Right renal cortex interstitium (tissue), 3 donors: ENCODE results near the gene SIAH2. TPM values are rescaled to one million over a fixed set of nuclear protein-coding genes. Genes with fewer than 3 reads are reported as not detected.

Experiments used
- DNase-seq, 3 donors: peaks; one replicate each; pipeline ENCODE4 v3.0.0-alpha.2; 2013; ENCODE audit warnings: low read depth in 3 of 3, low spot score in 2 of 3
- polyA plus RNA-seq, 3 donors: library from polyadenylated mRNA; unstranded; fragments of 120-200 nt; gene quantifications; one replicate each; pipeline ENCODE4 v1.2.1, GENCODE V29; 2013; ENCODE audit not compliant: insufficient read length in 3 of 3

SIAH2 gene
- polyA plus RNA-seq, 3 donors, result 18.7 to 20.6 (median 19.6) TPM

DNA sequence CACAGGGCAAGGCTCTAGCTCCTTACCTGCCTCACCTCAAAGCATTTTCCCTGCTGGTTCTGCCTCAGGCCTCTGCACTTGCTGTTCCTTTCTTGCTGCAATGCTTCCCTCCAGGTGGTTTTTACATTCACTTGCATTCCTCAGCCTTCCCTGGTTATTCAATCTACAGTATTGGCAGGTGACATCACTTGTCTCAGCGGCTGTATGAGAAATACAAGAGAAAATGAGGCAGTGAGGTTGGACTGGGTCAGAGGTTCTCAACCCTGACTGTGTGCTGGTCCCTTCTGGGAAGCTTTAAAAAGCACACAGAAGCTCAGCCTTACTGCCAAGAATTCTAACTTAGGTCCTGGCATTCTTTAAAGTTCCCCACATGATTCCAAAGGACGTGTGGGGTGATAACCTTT, 26.7 kb downstream of the SIAH2 start:
- DNase-seq, result no peak

DNA sequence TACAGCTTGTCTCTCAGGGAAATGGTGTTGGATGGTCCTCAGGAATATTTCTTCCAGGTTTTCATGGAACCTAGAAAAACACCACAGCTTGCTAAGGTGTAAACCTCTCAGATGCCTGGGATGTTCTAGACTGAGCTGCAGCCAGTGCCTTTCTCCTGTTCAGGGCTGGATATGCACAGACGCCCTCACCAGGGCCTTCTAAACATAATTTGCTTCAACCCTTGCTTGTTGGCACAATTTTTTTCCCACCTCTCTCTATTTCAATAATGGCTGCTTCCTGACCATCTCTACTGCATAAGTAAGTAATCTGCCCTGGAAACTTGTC, 28.2 kb downstream of the SIAH2 start:
- DNase-seq, result no peak

DNA sequence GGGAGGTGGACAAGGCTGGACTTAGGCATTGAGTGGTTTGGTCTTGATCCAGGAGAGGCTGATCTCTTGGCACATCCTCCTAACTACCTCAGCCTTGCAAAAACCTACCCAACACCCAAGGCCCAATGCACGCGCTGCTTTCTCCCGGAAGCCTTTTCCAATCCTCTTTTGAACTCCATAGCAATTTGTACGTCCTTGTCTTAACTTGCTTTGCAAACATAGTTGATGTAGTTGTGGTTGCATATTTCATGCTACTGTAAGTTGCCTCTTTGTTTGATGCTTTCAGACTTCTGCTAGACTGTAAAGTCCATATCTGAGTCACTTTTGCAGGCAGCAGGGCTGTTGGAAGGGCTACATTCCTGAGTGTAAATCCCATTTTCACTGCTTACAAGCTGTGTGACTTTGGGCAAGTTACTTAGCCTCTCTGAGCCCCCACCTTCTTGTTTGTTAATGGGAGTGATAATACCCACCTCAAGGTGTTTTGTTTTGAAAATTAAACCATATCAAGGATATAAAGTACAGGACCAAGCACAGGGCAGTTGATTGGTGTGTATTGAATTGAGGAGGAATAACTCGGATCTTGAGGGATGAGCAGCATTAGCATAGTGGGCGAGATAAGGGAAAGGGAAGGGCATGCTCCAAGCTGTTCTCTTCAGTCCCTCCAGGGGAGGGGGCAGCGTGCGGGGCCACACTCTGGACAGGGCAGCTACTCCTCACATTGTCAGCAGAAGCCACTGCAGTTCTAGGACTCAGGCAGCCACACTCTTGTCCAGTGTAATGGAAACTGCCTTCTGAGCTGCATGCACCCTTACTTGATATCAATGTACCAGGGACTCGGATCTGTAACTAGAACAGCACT, 28.8 kb downstream of the SIAH2 start:
- no peak for DNase-seq

DNA sequence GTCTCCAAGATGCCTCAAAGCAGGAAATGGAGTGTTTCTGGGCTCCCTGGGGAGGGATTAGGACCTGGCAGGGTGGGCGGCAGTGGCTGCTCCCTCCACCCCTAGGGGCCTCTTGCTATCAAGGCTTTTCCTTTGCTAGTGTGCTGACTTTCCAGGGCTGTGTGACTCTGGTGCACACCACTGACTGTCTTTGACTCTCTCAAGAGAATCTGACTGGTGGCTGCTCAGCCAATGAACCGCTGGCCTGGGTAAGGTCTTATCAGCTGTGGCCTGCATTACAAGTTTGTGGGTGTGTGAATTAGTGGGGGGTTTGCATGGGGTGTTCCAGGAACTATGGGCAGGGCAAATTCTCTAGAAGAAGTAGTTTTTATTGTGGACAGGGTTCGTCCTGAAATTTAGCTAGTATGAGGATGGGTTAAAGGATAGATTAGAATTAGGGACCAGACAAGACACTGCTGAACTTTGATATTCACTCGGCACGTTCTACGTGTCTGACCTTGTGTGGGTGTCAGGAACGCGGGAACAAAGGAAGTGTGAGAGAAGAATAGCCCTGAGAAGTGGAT, 29.5 kb downstream of the SIAH2 start:
- DNase-seq, result no peak

- DNase-seq, result no peak
Measured at GRCh38 chr3:150729682-150730360, 33.1 kb downstream of the SIAH2 start.

GRCh38 chr3:150727653-150728502, 35.1 kb downstream of the SIAH2 start:
- no peak for DNase-seq

DNA sequence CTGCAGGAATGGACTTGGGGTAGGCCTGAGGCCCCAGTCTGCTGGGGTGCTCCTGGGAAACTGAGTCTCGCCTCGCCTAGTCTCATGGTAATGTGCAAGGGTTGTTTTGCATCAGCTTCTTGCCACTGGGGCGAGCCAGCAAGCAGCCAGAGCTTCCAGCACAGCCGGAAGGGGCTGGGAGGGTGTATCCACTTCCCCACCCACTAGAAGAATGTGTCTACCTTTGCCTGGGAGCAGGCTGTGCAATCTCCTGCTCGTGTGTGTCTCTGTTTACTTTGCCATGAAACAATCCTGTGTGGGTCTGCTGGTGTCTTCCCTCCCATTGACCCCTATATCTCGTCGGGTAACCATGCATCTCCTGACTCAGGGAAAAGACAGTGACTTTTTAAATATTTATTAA, 37.4 kb downstream of the SIAH2 start:
- no peak for DNase-seq

DNA sequence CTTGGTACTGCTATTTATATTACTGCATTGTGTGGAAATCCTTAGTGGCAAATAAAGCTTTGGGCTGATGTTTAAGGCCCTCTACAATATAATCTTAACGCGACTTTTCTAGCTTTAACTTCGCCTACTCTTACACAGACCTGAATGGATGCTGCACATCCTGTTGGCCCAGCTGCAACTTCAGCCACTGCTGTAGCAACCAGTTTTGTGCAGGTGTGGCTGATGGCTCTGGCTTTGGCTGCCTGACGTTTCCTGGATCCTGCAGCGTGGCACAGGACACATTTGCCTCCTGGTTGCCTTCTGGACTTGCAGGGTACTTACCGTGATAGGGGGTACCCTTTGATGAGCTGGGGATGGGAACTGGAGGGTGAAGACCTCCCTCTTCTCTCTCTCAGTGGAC, 39.0 kb downstream of the SIAH2 start:
- DNase-seq, result no peak

DNA sequence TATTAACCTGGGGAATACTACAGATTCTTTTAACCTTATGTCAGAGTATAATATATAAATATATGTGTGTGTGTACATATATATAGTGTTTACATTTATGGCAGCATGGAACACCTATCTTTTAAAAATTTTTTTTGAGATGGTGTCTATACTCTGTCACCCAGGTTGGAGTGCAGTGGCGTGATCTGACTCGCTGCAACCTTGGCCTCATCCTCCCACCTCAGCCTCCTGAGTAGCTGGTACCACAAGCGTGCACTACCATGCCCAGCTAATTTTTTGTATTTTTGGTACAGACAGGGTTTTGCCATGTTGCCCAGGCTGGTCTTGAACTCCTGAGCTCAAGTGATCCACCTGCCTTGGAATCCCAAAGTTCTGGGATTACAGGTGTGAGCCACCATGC, 40.7 kb downstream of the SIAH2 start:
- no peak for DNase-seq

- peak; percentile 40 to 63 (median 51) for DNase-seq
Measured at GRCh38 chr3:150721285-150722130, 41.5 kb downstream of the SIAH2 start.

DNA sequence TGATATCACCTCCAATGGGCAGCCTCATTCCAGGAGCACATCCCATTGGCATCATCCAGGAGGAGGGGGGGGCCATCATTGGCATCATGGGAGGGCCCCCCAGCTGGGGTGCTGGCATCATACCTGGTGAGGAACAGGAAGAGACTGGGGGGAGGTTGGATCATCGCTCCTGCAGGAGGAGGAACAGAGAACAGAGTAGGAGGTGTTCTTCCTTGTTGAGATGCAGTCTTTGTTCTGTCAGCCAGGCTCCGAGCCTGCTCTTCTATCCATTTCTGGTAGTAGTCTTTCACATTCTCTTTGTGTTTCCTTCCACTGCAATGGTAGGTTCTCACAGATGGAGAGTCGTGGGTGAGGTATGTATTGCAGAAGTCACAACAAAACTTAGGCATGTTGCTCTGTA, 42.5 kb downstream of the SIAH2 start:
- DNase-seq, result no peak

DNA sequence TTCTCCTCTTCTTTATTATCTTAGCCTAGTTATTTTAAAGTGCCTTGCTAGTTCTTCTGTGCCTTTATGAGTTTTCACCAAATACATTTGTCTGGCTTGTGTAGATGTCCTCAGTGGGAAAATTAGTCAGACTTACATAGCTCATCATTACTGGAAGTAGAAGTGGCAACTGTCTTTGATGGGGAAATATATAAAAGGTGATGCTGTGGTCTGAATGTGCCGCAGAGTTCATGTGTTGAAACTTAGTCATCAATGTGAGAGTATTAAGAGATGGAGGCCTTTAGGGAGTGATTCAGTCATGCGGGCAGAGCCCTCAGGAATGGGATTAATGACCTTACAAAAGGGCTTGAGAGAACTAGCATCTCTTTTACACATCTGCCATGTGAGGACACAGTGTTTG, 52.9 kb downstream of the SIAH2 start:
- DNase-seq, result no peak

DNA sequence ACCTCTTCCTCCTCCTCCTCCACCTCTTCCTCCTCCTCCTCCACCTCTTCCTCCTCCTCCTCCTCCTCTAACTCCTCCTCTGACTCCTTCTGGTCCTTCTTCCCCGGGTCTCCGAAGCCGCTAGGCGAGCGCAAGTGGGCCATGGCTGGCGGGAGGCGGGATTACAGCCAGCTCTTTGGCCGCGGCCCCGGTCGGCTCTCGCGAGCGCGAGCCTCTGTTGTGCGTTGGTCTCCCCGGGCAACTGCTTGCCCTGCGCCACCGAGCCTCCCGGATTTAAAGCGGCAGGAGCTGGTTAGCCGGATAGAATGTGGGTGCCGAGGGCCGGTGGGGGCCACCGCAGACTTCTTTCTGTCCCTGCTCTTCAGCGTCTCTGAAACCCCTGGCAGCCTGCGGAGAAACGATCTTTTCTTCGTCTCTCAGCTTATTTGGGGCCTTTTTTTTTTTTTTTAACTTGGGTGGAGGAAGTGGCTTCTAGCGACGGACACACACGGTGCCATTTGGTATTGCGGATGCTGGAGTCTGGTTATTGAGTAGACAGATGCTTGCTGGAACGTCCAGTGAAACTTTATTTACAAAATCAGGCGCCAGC, 59.1 kb downstream of the SIAH2 start, which contains the start of gene ERICH6:
Gene ERICH6 (minus strand): TSS at position 165 of the 589 bp plus-strand sequence. CDS start 22 bp downstream, at position 143.
- peak; percentile 75 to 84 (median 77) for DNase-seq

DNA sequence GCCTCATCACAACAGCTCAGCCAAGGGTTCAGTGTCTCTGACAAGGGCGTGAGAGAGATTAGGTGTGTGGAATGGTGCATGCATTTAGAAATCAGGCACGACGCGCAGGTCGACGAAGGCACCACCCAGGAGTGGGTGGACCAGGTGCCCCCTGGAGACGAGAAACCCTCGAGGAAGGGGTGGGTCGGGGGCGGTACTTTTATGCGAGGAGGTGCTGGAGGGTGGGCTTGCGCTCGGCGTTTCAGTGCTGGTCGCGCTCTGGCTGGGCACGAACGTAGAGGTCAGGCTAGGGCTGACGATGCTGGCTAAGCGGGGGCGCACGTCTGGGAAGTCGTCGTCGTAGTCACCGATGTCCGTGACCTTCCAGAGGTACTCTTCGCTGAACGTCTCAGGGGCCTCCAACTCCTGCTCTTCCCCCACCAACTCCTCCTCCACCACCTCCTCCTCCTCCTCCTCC, 59.6 kb downstream of the SIAH2 start:
- peak; percentile 16 to 32 (median 19) for DNase-seq

GRCh38 chr3:150699068-150699639, 63.8 kb downstream of the SIAH2 start:
- no peak for DNase-seq

DNA sequence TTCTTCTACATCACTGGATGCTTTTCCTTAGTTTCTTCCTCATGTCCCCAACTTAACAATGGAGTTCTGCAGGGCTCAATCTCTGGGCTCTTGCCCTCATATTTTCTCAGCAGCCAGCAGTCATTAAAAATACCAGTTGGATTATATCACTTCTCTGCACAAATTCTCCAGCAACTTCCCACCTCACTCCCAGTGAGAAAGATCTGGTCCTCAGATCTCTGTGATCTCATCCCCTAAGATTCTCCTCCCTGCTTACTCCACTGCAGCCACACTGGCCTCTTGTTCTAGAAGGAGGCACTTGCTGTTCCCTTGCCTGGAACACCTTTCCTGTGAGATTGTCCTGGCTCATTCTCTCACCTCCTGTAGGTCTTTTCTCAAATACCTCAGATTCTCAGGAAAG, 65.3 kb downstream of the SIAH2 start:
- DNase-seq, result no peak

GRCh38 chr3:150691414-150692040, 71.4 kb downstream of the SIAH2 start:
- DNase-seq, result no peak
